K562 (cell line): ENCODE measurements around the gene UNC79. TPM values are rescaled to one million over a fixed set of nuclear protein-coding genes. Genes with fewer than 3 reads are reported as not detected.

ENCODE experiments used
- ATAC-seq: fragments of 200-7000 bp; cut with Tn5 transposase; 3 replicates; pipeline ENCODE4 v1.9.1; 2020; ENCODE audit warnings: moderate library complexity
- BruUV-seq: library from RNA; stranded (reverse); fragments of 400-500 nt; replicated peaks from 2 replicates; lab custom pipeline; 2021; lab: Mats Ljungman, UMichigan
- CTCF ChIA-PET: fragments of 300-600 bp; formaldehyde crosslinking; extraction: SDS; loops from one replicate; lab custom pipeline; 2021; ENCODE audit warnings: low intra/inter-chr PET ratio; lab: Yijun Ruan, JAX
- POLR2A ChIA-PET: fragments of 300-600, 350-650 bp; sonication (Branson Sonifier 250); formaldehyde crosslinking; extraction: SDS; loops from one replicate; lab custom pipeline; 2021; ENCODE audit warnings: antibody characterized with exemption, inconsistent platforms; lab: Yijun Ruan, JAX
- DNase-seq, 4 experiments: peaks; one replicate each; pipeline versions ENCODE4 v3.0.0 to v3.0.0-alpha.2; 2011 to 2018; ENCODE audit warnings: low spot score in 3 of 4, mixed read lengths in 3 of 4; ENCODE audit errors: extremely low read depth in 1 of 4
- FAIRE-seq: peaks from 2 replicates; lab custom pipeline; 2011; peaks lifted over from hg19 to GRCh38; lab: Jason Lieb, UNC
- H2AFZ ChIP-seq: 2 replicates; pipeline ENCODE4 v1.6.0; 2011; ENCODE audit warnings: low read depth, low read length, control low read depth, inconsistent platforms
- H3K27ac ChIP-seq: fragments of 200-600 bp; 3 replicates; pipeline ENCODE4 v1.8.0; 2011; ENCODE audit warnings: low read depth, mild to moderate bottlenecking, control low read depth, inconsistent platforms, low read length, moderate library complexity, mixed read lengths; ENCODE audit errors: extremely low read depth
- H3K27me3 ChIP-seq, 2 experiments: fragments of 300-600 bp in 1 of 2; 2 replicates in 1 of 2; 3 replicates in 1 of 2; pipeline versions ENCODE4 v1.6.0 to v1.8.0; 2011; ENCODE audit warnings: inconsistent platforms in 2 of 2, low read length in 2 of 2, mild to moderate bottlenecking in 1 of 2, mixed read lengths in 1 of 2, moderate library complexity in 1 of 2; ENCODE audit not compliant: control insufficient read depth in 2 of 2, insufficient read depth in 2 of 2
- H3K36me3 ChIP-seq: fragments of 300-600 bp; 3 replicates; pipeline ENCODE4 v1.8.0; 2011; ENCODE audit warnings: mild to moderate bottlenecking, low read length, inconsistent platforms; ENCODE audit not compliant: control insufficient read depth, insufficient read depth
- H3K4me1 ChIP-seq, 2 experiments: fragments of 200-600 bp in 1 of 2; replicated peaks in 1 of 2; 2 replicates in 1 of 2; 3 replicates in 1 of 2; pipeline versions ENCODE4 v1.5.1 to v1.8.0; 2011; ENCODE audit warnings: inconsistent platforms in 2 of 2, low read length in 2 of 2, mild to moderate bottlenecking in 1 of 2, mixed read lengths in 1 of 2, moderate library complexity in 1 of 2; ENCODE audit not compliant: control insufficient read depth in 2 of 2, insufficient read depth in 2 of 2
- H3K4me2 ChIP-seq: 2 replicates; pipeline ENCODE4 v1.6.1; 2011; ENCODE audit warnings: low read length, control low read depth, inconsistent platforms, mixed read lengths; ENCODE audit not compliant: insufficient read depth
- H3K4me3 ChIP-seq: fragments of 200-600 bp; sonication (generic), shearing (Covaris generic); 2 replicates; pipeline ENCODE4 v1.5.1; 2016; ENCODE audit warnings: control low read depth, inconsistent platforms
- H3K79me2 ChIP-seq: fragments of 200-600 bp; 3 replicates; pipeline ENCODE4 v1.8.0; 2011; ENCODE audit warnings: low read length, inconsistent platforms; ENCODE audit not compliant: control insufficient read depth, insufficient read depth
- H3K9ac ChIP-seq, 2 experiments: 2 replicates each; pipeline versions ENCODE4 v1.6.0 to v1.6.1; 2011; ENCODE audit warnings: low read depth in 2 of 2, low read length in 2 of 2, control low read depth in 1 of 2, inconsistent platforms in 1 of 2, mild to moderate bottlenecking in 1 of 2, mixed read lengths in 1 of 2; ENCODE audit not compliant: insufficient read depth in 1 of 2
- H3K9me1 ChIP-seq: one replicate; pipeline ENCODE4 v1.6.0; 2011; ENCODE audit warnings: inconsistent platforms, mild to moderate bottlenecking, low read length, moderate library complexity; ENCODE audit not compliant: control insufficient read depth, insufficient read depth
- H3K9me3 ChIP-seq: replicated peaks from 2 replicates; pipeline ENCODE4 v1.5.1; 2011; ENCODE audit warnings: low read depth, low read length, inconsistent platforms; ENCODE audit not compliant: control insufficient read depth, insufficient read depth
- H4K20me1 ChIP-seq: replicated peaks from 2 replicates; pipeline ENCODE4 v1.6.1; 2011; ENCODE audit warnings: low read length, inconsistent platforms, mixed read lengths; ENCODE audit not compliant: control insufficient read depth, insufficient read depth
- MCM3 ChIP-seq: fragments of 450-650 bp; IDR thresholded peaks from 2 replicates; pipeline ENCODE4 v1.6.1; 2016
- PRPF4 ChIP-seq: fragments of 200-400 bp; formaldehyde crosslinking; IDR thresholded peaks from one replicate; pipeline ENCODE4 v1.6.1; 2017; ENCODE audit warnings: low read length, low read depth, mild to moderate bottlenecking; ENCODE audit not compliant: insufficient read depth, poor library complexity, severe bottlenecking
- RBM39 ChIP-seq: fragments of 200-400 bp; formaldehyde crosslinking; optimal IDR thresholded peaks from 2 replicates; pipeline ENCODE3; 2018; ENCODE audit warnings: low read depth, low read length
- TBP ChIP-seq: optimal IDR thresholded peaks from 2 replicates; pipeline ENCODE3; 2011; ENCODE audit warnings: low read depth, low read length, improper control_type of control experiment
- TCF7L2 ChIP-seq: fragments of 150-350 bp; IDR thresholded peaks from 2 replicates; pipeline ENCODE4 v1.6.1; 2016; ENCODE audit warnings: low read depth, mild to moderate bottlenecking, low read length, moderate library complexity
- ZNF184 ChIP-seq: sonication (generic); formaldehyde crosslinking; IDR thresholded peaks from 2 replicates; pipeline ENCODE4 v1.5.0; 2020; ENCODE audit warnings: missing genetic modification reagents
- ZNF551 ChIP-seq: fragments of 250-450 bp; sonication (Bioruptor Pico); IDR thresholded peaks from 2 replicates; pipeline ENCODE4 v1.5.0; 2021; ENCODE audit warnings: mild to moderate bottlenecking, moderate library complexity
- ZNF707 ChIP-seq: fragments of 250-450 bp; sonication (Bioruptor Pico); conservative IDR thresholded peaks from 2 replicates; pipeline ENCODE4 v1.8.0; 2022; ENCODE audit warnings: inconsistent platforms, mild to moderate bottlenecking, moderate library complexity
- WGBS: fragments of 100-300 bp; shearing (Covaris generic); methylation state at CpG from one replicate; pipeline ENCODE4 v1.1.6; 2016; ENCODE audit warnings: low coverage, mixed read lengths; ENCODE audit not compliant: insufficient coverage; ENCODE audit errors: missing lambda C conversion rate; 5-methylcytosine and 5-hydroxymethylcytosine counted together
- in situ Hi-C: fragments of 300-500 bp; cut with MboI; formaldehyde crosslinking; loops from 4 replicates; pipeline ENCODE4 v1.15.0; 2018; ENCODE audit warnings: inconsistent platforms, mixed read lengths
- intact Hi-C: fragments of 100-400 bp; cut with micrococcal nuclease; formaldehyde crosslinking; loops from 2 replicates; pipeline ENCODE4 v1.14.2; 2022
- polyA plus RNA-seq, 8 experiments: library from polyadenylated mRNA; depleted of rRNA in 4 of 8; stranded (reverse) in 5 of 8; unstranded in 3 of 8; fragments of >200 nt; fragmentation: Nextera tagmentation in 2 of 8; fragmentation: Illumina TruSeq in 1 of 8; extraction: Ambion mirVana in 2 of 8; extraction: Trizol in 1 of 8; gene quantifications; 2 replicates each; pipeline versions ENCODE4 v1.2.1 to v1.2.3, GENCODE V29; 2011 to 2014; ENCODE audit warnings: inconsistent platforms in 1 of 8, missing spikeins in 1 of 8
- total RNA-seq, 7 experiments: library from RNA; depleted of rRNA in 6 of 7; stranded (reverse); fragments of >200 nt in 6 of 7; fragmentation: Illumina TruSeq in 2 of 7; extraction: Trizol in 2 of 7; gene quantifications; 2 replicates each; pipeline versions ENCODE4 v1.2.1 to v1.2.3, GENCODE V29; 2011 to 2021; ENCODE audit warnings: low replicate concordance in 1 of 7
- TF ChIP-seq, protein P1 (sequence below), 2 experiments: fragments of 450-650 bp in 1 of 2; sonication (generic) in 1 of 2; formaldehyde crosslinking in 1 of 2; IDR thresholded peaks; 2 replicates each; pipeline versions ENCODE4 v1.7.1 to v1.9.0; 2016 to 2022; ENCODE audit warnings: inconsistent platforms in 1 of 2, mild to moderate bottlenecking in 1 of 2, missing genetic modification reagents in 1 of 2

The UNC79 gene
- total and polyA plus RNA-seq, 9 of the 15 experiments (the other 6 are each of a cell fraction or from before 2014, with no cell fraction given): under 0.01 to 0.04 (median 0.01) TPM; not detected in 6

- ChIA-PET POLR2A (no interaction called here), CTCF (no interaction called here)
- Histone ChIP-seq H3K4me3 (no peak overlapping the region), H3K9me3 (no peaks in the 10 kb centered on the region), H3K27ac (no peak overlapping the region), H3K9me1 (no peaks in the 10 kb centered on the region), H3K36me3 (no peaks in the 10 kb centered on the region), H3K4me2 (no peak overlapping the region), H3K27me3 (peaks cover 0 to 5% of the 10 kb centered on the region in 2 experiments; a peak in 3 of 5 replicates), H4K20me1 (no peaks in the 10 kb centered on the region), H3K9ac (no peak overlapping the region)
- BruUV-seq: no TSS peak
- in situ Hi-C loops: no loop called here
- no peak for FAIRE-seq
- TF ChIP-seq TBP: no peak
- no peak for TF ChIP-seq MCM3
- TF ChIP-seq ZNF184 (CRISPR knock-in tag): no peak
- TF ChIP-seq ZNF551 (CRISPR knock-in tag): no peak
- TF ChIP-seq RBM39: no peak
- no peak for TF ChIP-seq PRPF4
- TF ChIP-seq, protein P1, sequence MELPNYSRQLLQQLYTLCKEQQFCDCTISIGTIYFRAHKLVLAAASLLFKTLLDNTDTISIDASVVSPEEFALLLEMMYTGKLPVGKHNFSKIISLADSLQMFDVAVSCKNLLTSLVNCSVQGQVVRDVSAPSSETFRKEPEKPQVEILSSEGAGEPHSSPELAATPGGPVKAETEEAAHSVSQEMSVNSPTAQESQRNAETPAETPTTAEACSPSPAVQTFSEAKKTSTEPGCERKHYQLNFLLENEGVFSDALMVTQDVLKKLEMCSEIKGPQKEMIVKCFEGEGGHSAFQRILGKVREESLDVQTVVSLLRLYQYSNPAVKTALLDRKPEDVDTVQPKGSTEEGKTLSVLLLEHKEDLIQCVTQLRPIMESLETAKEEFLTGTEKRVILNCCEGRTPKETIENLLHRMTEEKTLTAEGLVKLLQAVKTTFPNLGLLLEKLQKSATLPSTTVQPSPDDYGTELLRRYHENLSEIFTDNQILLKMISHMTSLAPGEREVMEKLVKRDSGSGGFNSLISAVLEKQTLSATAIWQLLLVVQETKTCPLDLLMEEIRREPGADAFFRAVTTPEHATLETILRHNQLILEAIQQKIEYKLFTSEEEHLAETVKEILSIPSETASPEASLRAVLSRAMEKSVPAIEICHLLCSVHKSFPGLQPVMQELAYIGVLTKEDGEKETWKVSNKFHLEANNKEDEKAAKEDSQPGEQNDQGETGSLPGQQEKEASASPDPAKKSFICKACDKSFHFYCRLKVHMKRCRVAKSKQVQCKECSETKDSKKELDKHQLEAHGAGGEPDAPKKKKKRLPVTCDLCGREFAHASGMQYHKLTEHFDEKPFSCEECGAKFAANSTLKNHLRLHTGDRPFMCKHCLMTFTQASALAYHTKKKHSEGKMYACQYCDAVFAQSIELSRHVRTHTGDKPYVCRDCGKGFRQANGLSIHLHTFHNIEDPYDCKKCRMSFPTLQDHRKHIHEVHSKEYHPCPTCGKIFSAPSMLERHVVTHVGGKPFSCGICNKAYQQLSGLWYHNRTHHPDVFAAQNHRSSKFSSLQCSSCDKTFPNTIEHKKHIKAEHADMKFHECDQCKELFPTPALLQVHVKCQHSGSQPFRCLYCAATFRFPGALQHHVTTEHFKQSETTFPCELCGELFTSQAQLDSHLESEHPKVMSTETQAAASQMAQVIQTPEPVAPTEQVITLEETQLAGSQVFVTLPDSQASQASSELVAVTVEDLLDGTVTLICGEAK (IDR thresholded peaks at IDR 0.05): no peak
- TF ChIP-seq, protein P1 (CRISPR knock-in tag; IDR thresholded peaks at IDR 0.05): no peak
- TF ChIP-seq ZNF707 (CRISPR knock-in tag): no peak
- no peak for TF ChIP-seq TCF7L2
- TF ChIP-seq, all 486 proteins: peak for 0
- Histone ChIP-seq H3K4me1 (no peaks in the 10 kb centered on the region), H3K79me2 (no peaks in the 10 kb centered on the region), H2AFZ (no peak overlapping the region)
- DNase-seq: no peak
- WGBS: 0% methylated on average over 8 of the region's 13 CpGs
- intact Hi-C loops: no loop called here
- ATAC-seq: no peak
Measured at GRCh38 chr14:93717668-93718320, 287.1 kb downstream of the UNC79 start.
